Right cardiac atrium (tissue), 5 donors: ENCODE data around the gene EN1. TPM values are rescaled to one million over a fixed set of nuclear protein-coding genes. Genes with fewer than 3 reads are reported as not detected.

Source experiments
- ATAC-seq, 2 donors: fragments of 200-7000 bp; cut with Tn5 transposase; one replicate each; pipeline versions ENCODE4 v1.8.0 to v1.9.1; 2020; ENCODE audit warnings: moderate library complexity in 2 of 2, mild to moderate bottlenecking in 1 of 2
- DNase-seq, 3 donors: peaks; one replicate each; pipeline ENCODE4 v3.0.0-alpha.2; 2020
- H3K27ac ChIP-seq: one replicate; pipeline ENCODE4 v1.5.1; 2013; ENCODE audit warnings: mild to moderate bottlenecking, low read length, control low read depth, moderate library complexity
- H3K27me3 ChIP-seq: one replicate; pipeline ENCODE4 v1.6.1; 2013; ENCODE audit not compliant: control insufficient read depth, insufficient read depth
- H3K4me1 ChIP-seq: one replicate; pipeline ENCODE4 v1.6.1; 2013; ENCODE audit warnings: low read length; ENCODE audit not compliant: control insufficient read depth, insufficient read depth
- H3K4me3 ChIP-seq: one replicate; pipeline ENCODE4 v1.5.1; 2013; ENCODE audit warnings: low read length, control low read depth
- H3K9me3 ChIP-seq: one replicate; pipeline ENCODE4 v1.6.1; 2013; ENCODE audit warnings: low read length; ENCODE audit not compliant: control insufficient read depth
- WGBS: extraction: QIAGEN DNeasy Blood & Tissue Kit; methylation state at CpG from one replicate; pipeline ENCODE4 v1.1.7; 2013; 5-methylcytosine and 5-hydroxymethylcytosine counted together
- intact Hi-C, 4 donors: fragments of 100-400 bp; cut with DNase I; formaldehyde crosslinking; loops; one replicate each; pipeline versions ENCODE4 v1.11.0 to v1.14.0; 2022 to 2023
- polyA plus RNA-seq: library from polyadenylated mRNA; stranded (reverse); fragments of 200-250 nt; gene quantifications from one replicate; pipeline ENCODE4 v1.2.3, GENCODE V29; 2013
- total RNA-seq, 4 donors: library from RNA; stranded (reverse); fragmentation: NEBNext Ultra II Directional; extraction: Animal tissue kit (Norgen Biotek cat#: 25700); gene quantifications; one replicate each; pipeline ENCODE4 v1.2.1, GENCODE V29; 2021
- donor health status: healthy with polysubstance abuse.
- donor health status: DM: no; HTN: yes; CAD: no.
- donor health status: DM: no; HTN: no; CAD: no.
- donor health status: DM: no; HTN: yes; CAD: no; lungs with severe emphysema.
- donor health status: DM: yes; HTN: yes; CAD: no.

Gene EN1
- total and polyA plus RNA-seq, 5 donors: not detected

DNA sequence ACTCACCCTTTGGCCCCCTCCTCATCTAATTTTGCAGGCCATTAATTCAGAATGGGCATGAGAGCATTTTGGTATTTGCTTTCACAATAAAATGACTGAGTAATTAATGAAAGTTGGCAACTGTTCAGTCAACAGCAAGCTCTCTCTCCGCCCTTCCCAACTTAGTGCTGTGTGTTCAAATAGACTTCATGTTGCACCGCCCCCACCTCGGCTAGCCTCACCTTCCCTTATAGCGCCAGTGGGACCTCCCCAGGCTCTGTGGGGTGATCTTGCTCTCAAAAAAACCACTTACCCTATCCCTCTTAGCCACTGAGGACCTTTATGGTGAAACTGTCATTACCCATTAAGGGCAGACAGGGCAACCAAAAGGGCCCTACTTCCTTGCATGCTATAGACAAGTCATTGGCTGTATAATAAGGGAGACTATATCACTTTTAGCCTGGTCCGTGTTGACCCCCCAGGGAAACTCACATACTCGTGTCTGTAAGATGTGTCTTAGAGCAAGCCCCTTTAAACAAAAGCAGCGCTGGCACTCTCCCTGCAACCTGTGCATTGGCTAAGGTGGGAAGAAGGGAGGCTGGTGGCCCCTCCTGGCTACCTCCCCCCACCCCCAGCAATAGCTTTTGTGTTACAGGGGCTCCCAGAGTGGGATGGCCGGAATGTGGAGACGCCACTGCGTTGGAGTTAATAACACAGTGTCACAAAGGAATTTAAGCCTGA lies 15.2 kb downstream of the EN1 start:
- ATAC-seq (peak in 1 of 2 donors; percentile 11), DNase-seq (no peak)
- peaks cover 5% of the 10 kb centered on the region for H3K4me1 ChIP-seq
- intact Hi-C loops: no loop called here
- WGBS: 9% methylated on average over 10 of the region's 10 CpGs
- H3K27ac ChIP-seq: no peak overlapping the region
- no peak overlapping the region for H3K4me3 ChIP-seq
- H3K9me3 ChIP-seq: no peaks in the 10 kb centered on the region
- H3K27me3 ChIP-seq: peaks cover 2% of the 10 kb centered on the region

GRCh38 chr2:118830881-118831280 lies 16.6 kb downstream of the EN1 start:
- Histone ChIP-seq H3K27ac (no peak overlapping the region), H3K9me3 (no peaks in the 10 kb centered on the region), H3K4me1 (peaks cover 2% of the 10 kb centered on the region), H3K4me3 (no peak overlapping the region), H3K27me3 (peaks cover 2% of the 10 kb centered on the region)
- intact Hi-C loops: no loop called here
- ATAC-seq (no peak), DNase-seq (no peak)
- 48% methylated on average over 2 of the region's 2 CpGs for WGBS

- Histone ChIP-seq H3K4me1 (no peaks in the 10 kb centered on the region), H3K4me3 (no peak overlapping the region), H3K27me3 (peaks cover 2% of the 10 kb centered on the region), H3K9me3 (no peaks in the 10 kb centered on the region), H3K27ac (no peak overlapping the region)
- intact Hi-C loops: no loop called here
- DNase-seq (no peak), ATAC-seq (no peak)
- WGBS: 58% methylated on average over 6 of the region's 6 CpGs
These were observed 17.3 kb downstream of the EN1 start for GRCh38 chr2:118830118-118830517.

DNA sequence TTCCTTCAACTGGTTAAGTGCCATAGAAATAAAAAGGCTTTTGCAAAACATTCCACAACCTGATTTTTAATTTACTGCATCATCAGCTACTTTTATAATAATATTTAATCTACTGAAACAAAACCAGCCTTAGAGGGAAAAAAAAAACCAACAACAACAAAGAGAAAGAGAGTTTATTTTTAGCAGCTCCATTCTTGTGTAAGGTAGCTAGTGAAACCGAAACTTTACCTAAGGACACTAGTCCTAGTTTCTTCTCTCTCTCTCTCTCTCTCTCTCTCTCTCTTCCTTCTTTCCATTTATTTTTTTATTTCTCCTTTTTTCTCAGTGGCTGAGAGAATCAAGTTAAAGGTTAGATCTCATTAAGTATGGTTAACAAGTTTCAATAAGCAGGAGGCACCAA lies 21.4 kb downstream of the EN1 start:
- H3K4me3 ChIP-seq: no peak overlapping the region

DNA sequence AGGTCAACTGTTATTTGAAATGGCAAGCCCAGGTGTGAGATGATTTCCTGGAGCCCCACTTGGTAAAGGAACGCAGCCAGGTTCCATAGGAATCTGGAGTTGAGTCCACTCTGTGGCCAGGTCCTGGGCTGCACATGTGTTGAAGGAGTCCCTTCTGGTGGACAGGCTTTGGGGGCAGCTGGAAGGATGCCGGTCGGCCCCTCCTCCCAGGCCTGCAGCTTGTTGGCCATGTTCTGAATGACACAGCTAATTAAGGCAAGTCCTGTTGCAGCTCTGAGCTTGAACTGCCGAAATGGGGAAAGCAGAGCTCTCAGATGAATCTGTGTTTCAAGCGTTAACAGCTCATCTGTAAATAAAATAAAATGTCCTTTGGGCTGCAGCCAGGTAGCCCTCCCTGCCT lies 23.8 kb downstream of the EN1 start:
- no peaks in the 10 kb centered on the region for H3K4me1 ChIP-seq
- WGBS: 52% methylated on average over 5 of the region's 5 CpGs
- H3K9me3 ChIP-seq: no peaks in the 10 kb centered on the region
- no peak overlapping the region for H3K27ac ChIP-seq
- DNase-seq (no peak), ATAC-seq (no peak)
- no peak overlapping the region for H3K4me3 ChIP-seq
- H3K27me3 ChIP-seq: no peaks in the 10 kb centered on the region
- intact Hi-C loops: no loop called here

More for the DNA sequence above, 21.4 kb downstream of the EN1 start:
- intact Hi-C loops: no loop called here
- no peaks in the 10 kb centered on the region for H3K9me3 ChIP-seq
- no peak overlapping the region for H3K27ac ChIP-seq
- DNase-seq (no peak), ATAC-seq (no peak)
- H3K4me1 ChIP-seq: no peaks in the 10 kb centered on the region
- peaks cover under 1% of the 10 kb centered on the region for H3K27me3 ChIP-seq
- 46% methylated on average over 1 of the region's 1 CpG for WGBS

DNA sequence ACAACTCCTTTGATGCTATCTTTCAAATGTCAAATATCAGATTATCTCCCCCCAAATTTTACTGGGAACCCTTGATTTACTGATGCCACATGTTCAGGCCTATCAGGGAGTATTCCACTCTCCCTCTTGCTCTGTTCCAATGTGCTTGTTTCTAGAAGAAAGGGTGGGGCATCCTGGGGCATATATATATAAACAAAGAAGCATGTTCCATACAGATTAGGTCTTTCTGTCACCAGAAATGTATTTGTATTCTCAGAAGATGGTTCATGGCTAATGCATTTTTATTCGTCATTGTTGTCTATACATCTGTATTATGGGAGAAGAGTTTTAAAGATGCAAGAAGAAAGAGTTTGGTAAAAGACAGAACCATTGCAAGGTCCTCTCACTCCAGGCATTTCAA lies 24.9 kb downstream of the EN1 start:
- DNase-seq: no peak
- Histone ChIP-seq H3K4me3 (no peak overlapping the region), H3K9me3 (no peaks in the 10 kb centered on the region), H3K27me3 (no peaks in the 10 kb centered on the region), H3K4me1 (no peaks in the 10 kb centered on the region), H3K27ac (no peak overlapping the region)
- intact Hi-C loops: no loop called here
- 42% methylated on average over 1 of the region's 1 CpG for WGBS
- no peak for ATAC-seq

GRCh38 chr2:118822015-118822414 lies 25.4 kb downstream of the EN1 start:
- Histone ChIP-seq H3K4me3 (no peak overlapping the region), H3K9me3 (no peaks in the 10 kb centered on the region), H3K27ac (no peak overlapping the region), H3K27me3 (no peaks in the 10 kb centered on the region), H3K4me1 (no peaks in the 10 kb centered on the region)
- intact Hi-C loops: no loop called here
- DNase-seq (no peak), ATAC-seq (no peak)
- 70% methylated on average over 5 of the region's 5 CpGs for WGBS

DNA sequence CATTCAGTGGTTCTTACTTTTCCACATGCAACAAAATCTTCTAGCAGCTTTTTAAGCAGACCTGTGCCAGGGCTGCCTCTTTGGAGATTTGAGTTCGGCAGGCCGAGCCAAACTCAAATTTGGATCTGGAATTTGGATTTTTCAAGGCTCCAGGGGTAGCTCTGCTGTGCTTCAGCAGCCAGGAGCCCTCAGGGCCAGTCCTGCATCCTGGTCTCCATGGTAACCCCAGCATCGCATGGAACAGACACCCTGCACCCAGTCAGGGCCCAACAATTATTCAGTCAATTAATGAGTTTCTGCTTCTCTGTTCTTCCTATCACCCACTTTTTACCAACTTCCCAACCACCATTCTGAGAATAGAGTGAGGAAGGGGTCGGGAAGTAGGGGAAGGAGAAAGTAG lies 30.0 kb downstream of the EN1 start:
- DNase-seq (no peak), ATAC-seq (no peak)
- 60% methylated on average over 4 of the region's 4 CpGs for WGBS
- Histone ChIP-seq H3K4me3 (no peak overlapping the region), H3K4me1 (no peaks in the 10 kb centered on the region), H3K27me3 (no peaks in the 10 kb centered on the region), H3K9me3 (no peaks in the 10 kb centered on the region), H3K27ac (no peak overlapping the region)
- intact Hi-C loops: no loop called here

DNA sequence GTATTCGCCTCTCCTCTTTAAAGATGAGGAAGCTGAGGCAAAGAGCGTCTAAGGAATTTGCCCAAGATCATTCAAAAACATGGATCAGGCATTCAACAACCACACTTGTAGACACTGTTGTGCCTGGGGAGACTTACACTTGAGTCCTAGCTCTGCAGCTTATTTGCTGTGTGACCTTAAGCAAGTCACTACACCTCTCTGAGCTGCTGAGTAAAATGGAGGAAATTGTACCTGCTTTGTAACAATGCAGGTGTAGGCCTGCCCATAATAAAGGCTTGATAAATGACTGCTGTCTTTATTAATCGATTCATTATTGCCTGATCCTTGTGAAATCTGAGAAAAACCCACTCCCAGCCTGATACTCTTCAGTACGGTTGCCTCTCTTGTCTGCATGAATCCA lies 30.8 kb downstream of the EN1 start:
- Histone ChIP-seq H3K4me3 (no peak overlapping the region), H3K27ac (no peak overlapping the region), H3K9me3 (no peaks in the 10 kb centered on the region), H3K27me3 (no peaks in the 10 kb centered on the region), H3K4me1 (no peaks in the 10 kb centered on the region)
- DNase-seq (no peak), ATAC-seq (no peak)
- 84% methylated on average over 4 of the region's 4 CpGs for WGBS
- intact Hi-C loops: no loop called here

DNA sequence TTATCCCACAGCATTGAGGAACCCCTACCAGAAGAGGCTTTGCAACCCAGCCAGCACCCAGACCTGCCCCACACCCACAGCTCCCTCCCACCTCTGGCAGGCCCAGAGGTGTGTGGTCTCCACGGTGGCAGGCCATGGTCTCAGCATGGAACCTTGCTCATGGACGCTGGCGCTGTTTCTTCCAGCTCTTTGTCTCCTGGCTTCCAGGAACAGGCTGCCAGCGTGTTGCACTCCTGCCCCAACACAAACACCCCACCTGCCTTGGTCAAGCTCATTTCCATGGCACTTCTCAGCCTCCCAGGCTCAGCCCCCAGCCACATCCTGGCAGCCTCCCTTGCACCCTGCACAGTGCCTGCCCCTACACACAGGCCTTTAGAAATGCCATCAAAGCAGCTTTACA lies 31.7 kb downstream of the EN1 start:
- DNase-seq: no peak

GRCh38 chr2:118815314-118815713 lies 32.1 kb downstream of the EN1 start:
- WGBS: 82% methylated on average over 7 of the region's 7 CpGs
- H3K27ac ChIP-seq: no peak overlapping the region
- intact Hi-C loops: no loop called here
- DNase-seq: no peak
- no peak overlapping the region for H3K4me3 ChIP-seq
- H3K9me3 ChIP-seq: no peaks in the 10 kb centered on the region
- ATAC-seq: no peak
- H3K27me3 ChIP-seq: no peaks in the 10 kb centered on the region
- H3K4me1 ChIP-seq: no peaks in the 10 kb centered on the region

More for the DNA sequence above, 31.7 kb downstream of the EN1 start:
- Histone ChIP-seq H3K9me3 (no peaks in the 10 kb centered on the region), H3K4me3 (no peak overlapping the region), H3K4me1 (no peaks in the 10 kb centered on the region), H3K27me3 (no peaks in the 10 kb centered on the region), H3K27ac (no peak overlapping the region)
- WGBS: 62% methylated on average over 4 of the region's 4 CpGs
- intact Hi-C loops: no loop called here
- no peak for ATAC-seq

GRCh38 chr2:118814368-118814767 lies 33.1 kb downstream of the EN1 start:
- H3K4me1 ChIP-seq: no peaks in the 10 kb centered on the region
- no peak overlapping the region for H3K4me3 ChIP-seq
- H3K9me3 ChIP-seq: no peaks in the 10 kb centered on the region
- 72% methylated on average over 3 of the region's 3 CpGs for WGBS
- H3K27ac ChIP-seq: no peak overlapping the region
- DNase-seq (no peak), ATAC-seq (no peak)
- intact Hi-C loops: no loop called here
- H3K27me3 ChIP-seq: no peaks in the 10 kb centered on the region
